GM18498 (cell line): ENCODE data around the gene MRGPRG.

ENCODE experiments used
- ATAC-seq: cut with Tn5 transposase; IDR thresholded peaks from one replicate; pipeline ENCODE4 v1.9.1; 2021; ENCODE audit warnings: mild to moderate bottlenecking, moderate library complexity; ENCODE audit not compliant: unreplicated experiment

The MRGPRG gene

GRCh38 chr11:3225826-3226750 lies 7.5 kb upstream of the MRGPRG start:
- no peak for ATAC-seq

- ATAC-seq: no peak
These were observed 6.6 kb upstream of the MRGPRG start for GRCh38 chr11:3225159-3225758.

DNA sequence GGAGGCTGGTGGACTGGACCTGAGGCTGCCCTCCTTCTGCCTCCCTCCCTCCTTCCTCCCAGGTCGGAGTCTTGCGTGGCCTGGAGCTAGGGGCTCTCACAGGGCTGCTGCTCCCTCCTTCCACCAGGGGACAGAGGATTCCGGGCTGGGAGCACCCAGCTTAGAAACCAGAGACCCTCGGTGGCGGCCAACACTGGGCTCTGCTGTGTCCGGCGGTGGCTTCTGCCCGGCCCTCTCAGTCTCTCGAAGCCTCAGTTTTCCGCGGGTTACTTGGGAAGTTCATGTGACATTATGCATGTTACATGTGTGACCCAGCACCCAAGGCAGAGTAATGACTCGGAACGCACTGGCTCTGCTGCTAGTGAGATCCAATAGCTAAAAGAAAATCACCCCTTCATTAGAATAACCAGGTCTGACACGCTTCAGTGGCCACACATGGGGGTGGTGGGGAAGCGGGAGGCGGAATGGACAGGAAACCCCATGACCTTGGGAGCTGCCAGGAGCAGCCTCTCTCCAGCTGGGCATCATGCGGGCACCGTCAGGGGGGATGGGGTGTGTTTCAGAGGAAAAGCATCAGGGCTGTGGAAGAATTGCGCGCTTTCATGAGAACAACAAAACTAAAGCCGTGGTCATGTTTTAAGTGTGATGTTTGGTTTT lies 5.9 kb upstream of the MRGPRG start:
- no peak for ATAC-seq

DNA sequence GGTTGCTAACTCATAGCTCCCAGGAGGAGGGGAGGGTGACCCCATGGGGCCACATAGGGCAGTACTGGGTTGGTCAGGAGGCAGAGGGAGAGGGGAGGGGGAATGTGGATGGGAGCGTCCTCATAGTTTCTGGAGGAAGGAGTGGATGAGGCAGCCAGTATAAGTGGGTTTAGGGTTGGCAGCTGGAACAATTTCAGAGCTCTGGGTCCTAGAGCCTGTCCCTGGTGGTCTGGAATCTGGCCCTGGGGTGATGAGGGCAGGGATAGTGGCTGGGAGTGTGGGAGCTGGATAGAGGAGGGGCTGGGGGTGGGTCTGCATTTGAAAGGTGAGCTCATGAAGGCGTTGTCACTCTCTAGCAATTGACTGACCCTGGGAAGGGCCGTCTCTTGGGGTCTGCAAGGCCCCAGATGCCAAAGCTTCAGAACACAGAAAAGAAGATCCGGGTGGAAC lies 5.3 kb upstream of the MRGPRG start:
- no peak for ATAC-seq

GRCh38 chr11:3222941-3223915 lies 4.6 kb upstream of the MRGPRG start:
- no peak for ATAC-seq

DNA sequence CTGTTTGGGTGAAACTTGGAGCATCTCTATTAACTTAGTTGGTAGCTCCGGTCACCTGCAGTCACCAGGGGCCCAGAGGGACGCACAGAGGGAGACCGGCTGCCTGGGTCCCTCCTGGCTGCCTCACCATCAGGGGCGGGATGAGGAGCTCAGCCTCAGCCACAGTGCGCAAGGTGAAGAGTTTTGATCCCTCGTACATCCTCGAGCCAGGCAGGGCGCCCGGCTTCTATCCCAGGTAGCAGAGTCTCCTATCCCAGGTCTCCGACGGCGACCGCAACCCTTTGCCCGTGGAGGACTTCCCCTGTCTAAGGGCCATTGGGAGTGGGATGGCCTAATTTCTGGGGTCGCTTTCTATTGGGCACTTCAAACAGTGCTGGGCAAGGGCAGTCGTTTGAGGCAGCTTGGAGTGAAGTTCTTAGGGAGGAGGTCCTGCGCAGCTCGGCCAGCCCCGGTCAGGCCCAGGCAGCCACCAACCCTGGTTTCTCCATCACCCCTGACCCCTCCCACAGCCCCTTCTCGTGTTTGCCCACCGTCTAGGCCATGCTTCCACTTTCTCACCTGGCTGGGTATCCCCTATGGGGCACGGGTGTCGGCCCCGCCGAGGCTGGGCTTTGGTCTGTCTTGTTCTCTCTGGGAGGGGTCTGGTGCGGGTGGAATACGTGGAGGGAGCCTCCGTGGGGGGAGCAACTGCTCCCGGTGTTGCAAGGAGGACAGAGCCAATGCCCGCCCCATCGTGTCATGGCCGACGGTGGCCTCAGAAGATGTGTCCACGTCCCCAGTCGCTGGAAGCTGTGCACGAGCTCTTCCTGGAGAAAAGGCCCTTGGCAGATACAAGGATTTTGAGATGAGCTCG lies 3.6 kb upstream of the MRGPRG start:
- ATAC-seq: no peak

- no peak for ATAC-seq
These were observed 2.9 kb upstream of the MRGPRG start for GRCh38 chr11:3221408-3222002.

GRCh38 chr11:3220521-3221407 lies 2.2 kb upstream of the MRGPRG start:
- no peak for ATAC-seq

- no peak for ATAC-seq
These were observed 1.5 kb upstream of the MRGPRG start for GRCh38 chr11:3220101-3220500.

GRCh38 chr11:3219281-3219892 lies 774 bp upstream of the MRGPRG start:
- no peak for ATAC-seq

DNA sequence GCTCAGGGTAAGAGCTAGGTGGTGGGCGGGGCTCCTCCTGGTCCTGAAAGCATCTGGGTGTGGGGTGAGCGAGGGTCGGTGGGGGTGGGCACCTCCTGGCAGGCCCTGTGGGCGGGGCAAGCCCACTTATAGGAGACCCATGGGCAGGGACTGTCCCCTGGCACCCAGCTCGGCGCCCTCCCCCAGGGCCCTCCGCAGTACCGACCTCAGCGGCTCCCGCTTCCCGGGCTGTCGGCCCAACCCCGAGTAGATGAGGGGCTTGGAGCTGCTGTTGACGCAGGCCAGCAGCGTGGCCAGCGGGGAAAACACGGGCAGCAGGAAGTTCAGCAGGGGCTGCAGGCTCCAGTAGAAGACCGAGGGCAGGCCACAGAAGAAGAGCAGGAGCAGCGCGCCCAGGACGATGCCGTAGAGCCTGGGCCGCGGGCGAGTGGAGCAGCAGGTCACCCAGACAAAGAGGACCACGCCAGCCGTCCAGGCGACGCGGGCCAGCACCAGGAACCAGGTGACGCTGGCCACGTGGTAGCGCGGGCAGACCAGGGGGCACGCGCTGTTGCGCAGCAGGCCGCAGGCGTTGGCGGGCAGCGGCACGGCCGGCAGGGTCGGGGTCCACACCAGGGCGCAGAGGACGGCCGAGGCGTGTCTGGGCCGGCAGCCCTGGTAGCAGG lies 663 bp downstream of the MRGPRG start:
- ATAC-seq: no peak

DNA sequence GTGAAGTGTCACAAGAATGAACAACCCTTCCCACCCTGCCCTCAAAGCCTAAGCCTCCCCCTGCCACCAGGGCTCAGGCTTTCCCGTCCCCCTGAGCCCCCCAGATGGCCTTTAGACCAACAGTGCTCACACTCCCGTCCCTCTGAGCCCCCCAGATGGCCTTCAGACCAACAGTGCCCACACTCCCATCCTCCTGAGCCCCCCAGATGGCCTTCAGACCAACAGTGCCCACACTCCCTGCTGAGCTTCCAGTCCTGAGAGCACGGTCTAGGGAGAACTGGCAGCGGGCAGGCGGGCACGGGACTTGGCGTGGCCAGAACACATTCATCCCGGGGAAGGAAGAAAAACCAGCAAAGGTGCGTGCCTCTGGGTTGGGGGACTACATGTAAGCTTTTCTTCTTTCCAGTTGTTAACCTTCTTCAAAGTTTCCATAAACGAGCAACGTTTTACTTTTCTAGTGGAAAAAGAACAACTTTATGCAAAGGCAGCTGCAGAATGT lies 2.5 kb downstream of the MRGPRG start:
- ATAC-seq: no peak

- no peak for ATAC-seq
These were observed 3.1 kb downstream of the MRGPRG start for GRCh38 chr11:3215346-3216026.

DNA sequence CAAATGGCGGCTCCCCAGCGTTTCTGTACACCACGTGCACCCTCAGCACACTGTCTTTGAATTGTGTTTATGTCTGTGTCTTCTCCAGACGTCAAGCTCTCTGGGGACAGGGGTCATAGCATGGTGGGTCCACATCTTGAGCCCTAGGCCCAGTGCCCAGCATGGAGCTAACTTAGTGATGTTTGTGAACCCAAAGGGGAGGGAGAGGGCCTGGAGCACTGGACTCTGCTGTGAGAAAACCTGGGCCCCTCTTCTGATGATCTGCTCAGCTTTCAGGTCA lies 4.3 kb downstream of the MRGPRG start:
- no peak for ATAC-seq

DNA sequence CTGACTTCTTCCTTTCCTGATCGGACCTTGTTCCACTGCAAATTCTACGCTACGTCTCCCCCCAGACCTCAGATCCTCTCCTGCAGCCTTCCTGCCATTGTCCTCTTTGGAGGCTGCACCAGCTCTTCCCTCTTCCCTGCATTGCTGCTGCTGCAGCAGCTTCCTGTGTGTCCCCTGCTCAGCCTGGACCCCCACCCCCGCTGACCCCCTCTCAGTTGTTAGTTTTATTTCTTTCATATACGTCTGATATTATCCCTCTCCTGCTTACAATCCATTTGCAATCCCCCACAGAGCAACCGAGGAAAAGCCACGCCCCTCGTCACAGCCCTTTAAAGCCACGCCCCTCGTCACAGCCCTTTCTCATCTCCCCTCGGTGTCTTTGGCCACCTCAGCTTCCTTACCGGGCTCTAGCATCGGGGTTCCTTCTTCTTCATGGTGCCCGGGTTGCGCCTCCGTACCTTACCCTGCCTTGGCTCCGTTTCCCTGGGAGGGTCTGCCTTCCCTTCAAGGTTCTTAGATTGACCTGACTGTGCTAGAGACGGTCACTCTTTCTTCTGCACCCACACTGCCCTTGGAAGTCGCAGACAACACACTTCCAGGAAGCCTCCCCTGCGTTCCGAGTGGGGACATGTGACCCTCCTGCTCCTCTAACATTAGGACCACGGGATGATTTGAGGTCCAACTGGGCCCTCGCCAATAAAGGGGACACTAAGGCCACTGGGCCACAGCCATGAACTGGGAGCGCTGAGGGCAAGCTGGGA lies 4.8 kb downstream of the MRGPRG start:
- ATAC-seq: no peak

GRCh38 chr11:3208272-3208671 lies 10.3 kb downstream of the MRGPRG start:
- ATAC-seq: no peak
